CD4-positive, alpha-beta T cell treated with Interferon alpha-2 for 1 hour (primary cell): ENCODE data around the gene HOXB8.
A peak's percentile ranks its signal among the peaks of the same experiment; 100 is the strongest.

Source experiments
- DNase-seq, 2 donors: peaks; one replicate each; pipeline ENCODE4 v3.0.0-alpha.2; 2020 to 2022

Gene HOXB8

GRCh38 chr17:48610282-48611211 lies 4.5 kb downstream of the HOXB8 start, which contains the start of gene HOXB7:
Gene HOXB7, minus strand, starts transcription at chr17:48611017. Its CDS starts 99 bp downstream, at chr17:48610918.
- DNase-seq: peak; percentile 32 to 66

GRCh38 chr17:48609759-48610281 lies 5.3 kb downstream of the HOXB8 start:
- no peak for DNase-seq

GRCh38 chr17:48609033-48609432 lies 6.1 kb downstream of the HOXB8 start:
- no peak for DNase-seq

GRCh38 chr17:48608494-48608834 lies 6.6 kb downstream of the HOXB8 start:
- DNase-seq: no peak

- no peak for DNase-seq
Observed at GRCh38 chr17:48606892-48607614, 8.0 kb downstream of the HOXB8 start.

- no peak for DNase-seq
Observed at GRCh38 chr17:48605991-48606891, 8.9 kb downstream of the HOXB8 start.

- no peak for DNase-seq
Observed at GRCh38 chr17:48605409-48605919, 9.6 kb downstream of the HOXB8 start.

- no peak for DNase-seq
Observed at GRCh38 chr17:48604770-48605329, 10.2 kb downstream of the HOXB8 start, which contains the start of gene HOXB6. Gene HOXB6, minus strand, starts transcription at chr17:48604986. Its CDS starts 6,836 bp downstream, at chr17:48598150.

GRCh38 chr17:48603959-48604769 lies 10.9 kb downstream of the HOXB8 start:
- DNase-seq: no peak

- DNase-seq: no peak
Observed at GRCh38 chr17:48601539-48602425, 13.3 kb downstream of the HOXB8 start.

- DNase-seq: no peak
Observed at GRCh38 chr17:48601207-48601538, 13.9 kb downstream of the HOXB8 start.

GRCh38 chr17:48600244-48601098 lies 14.6 kb downstream of the HOXB8 start:
- DNase-seq: no peak

GRCh38 chr17:48599354-48599753 lies 15.7 kb downstream of the HOXB8 start:
- DNase-seq: no peak

GRCh38 chr17:48598736-48599135 lies 16.4 kb downstream of the HOXB8 start:
- no peak for DNase-seq

GRCh38 chr17:48597778-48598631 lies 17.1 kb downstream of the HOXB8 start:
- DNase-seq: peak; percentile 27 to 53

GRCh38 chr17:48597528-48597777 lies 17.6 kb downstream of the HOXB8 start:
- DNase-seq: no peak

GRCh38 chr17:48596735-48597527 lies 18.2 kb downstream of the HOXB8 start:
- no peak for DNase-seq
